OCI-LY3 (cell line): ENCODE data around the gene SERINC2.

Experiments used
- EZH2phosphoT487 ChIP-seq: fragments of 200-600 bp; shearing (Covaris generic); IDR thresholded peaks from 2 replicates; pipeline ENCODE4 v1.6.1; 2018; ENCODE audit warnings: antibody characterized with exemption, mixed run types, low read depth
- TF ChIP-seq, protein P1 (sequence below): fragments of 200-600, 300-600 bp; sonication (generic); IDR thresholded peaks from 2 replicates; pipeline ENCODE4 v1.5.1; 2014; ENCODE audit warnings: antibody characterized with exemption, low read length, low read depth

DNA sequence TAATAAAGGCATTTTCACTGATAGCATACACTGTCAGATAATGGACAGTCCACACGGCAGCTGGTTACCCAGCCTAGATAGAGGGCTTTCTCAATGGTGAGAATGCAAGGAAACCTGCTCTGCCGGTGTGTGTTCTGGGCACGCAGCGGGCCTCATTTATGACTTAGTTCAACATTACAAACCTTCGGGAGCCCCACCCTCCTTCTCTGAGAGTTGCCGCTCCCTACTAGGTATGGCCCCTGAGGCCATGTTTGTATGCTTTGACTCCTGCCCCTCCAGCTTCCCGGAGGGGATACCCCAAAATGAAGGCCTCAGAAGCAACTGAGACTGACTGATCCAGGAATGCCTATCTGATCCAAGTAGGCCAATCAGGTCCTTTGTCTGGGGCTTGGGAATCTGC lies 22.9 kb upstream of the SERINC2 start:
- TF ChIP-seq, protein P1, sequence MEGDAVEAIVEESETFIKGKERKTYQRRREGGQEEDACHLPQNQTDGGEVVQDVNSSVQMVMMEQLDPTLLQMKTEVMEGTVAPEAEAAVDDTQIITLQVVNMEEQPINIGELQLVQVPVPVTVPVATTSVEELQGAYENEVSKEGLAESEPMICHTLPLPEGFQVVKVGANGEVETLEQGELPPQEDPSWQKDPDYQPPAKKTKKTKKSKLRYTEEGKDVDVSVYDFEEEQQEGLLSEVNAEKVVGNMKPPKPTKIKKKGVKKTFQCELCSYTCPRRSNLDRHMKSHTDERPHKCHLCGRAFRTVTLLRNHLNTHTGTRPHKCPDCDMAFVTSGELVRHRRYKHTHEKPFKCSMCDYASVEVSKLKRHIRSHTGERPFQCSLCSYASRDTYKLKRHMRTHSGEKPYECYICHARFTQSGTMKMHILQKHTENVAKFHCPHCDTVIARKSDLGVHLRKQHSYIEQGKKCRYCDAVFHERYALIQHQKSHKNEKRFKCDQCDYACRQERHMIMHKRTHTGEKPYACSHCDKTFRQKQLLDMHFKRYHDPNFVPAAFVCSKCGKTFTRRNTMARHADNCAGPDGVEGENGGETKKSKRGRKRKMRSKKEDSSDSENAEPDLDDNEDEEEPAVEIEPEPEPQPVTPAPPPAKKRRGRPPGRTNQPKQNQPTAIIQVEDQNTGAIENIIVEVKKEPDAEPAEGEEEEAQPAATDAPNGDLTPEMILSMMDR, result no peak
- TF ChIP-seq EZH2phosphoT487, result no peak
